H9 (cell line): ENCODE results near the gene JARID2. TPM values are rescaled to one million over a fixed set of nuclear protein-coding genes. Genes with fewer than 3 reads are reported as not detected.

Source experiments
- DNase-seq: peaks from one replicate; pipeline ENCODE4 v3.0.0-alpha.2; 2017
- H2AFZ ChIP-seq: one replicate; pipeline ENCODE4 v1.6.1; 2013; ENCODE audit warnings: mild to moderate bottlenecking, low read length, control low read depth, moderate library complexity
- H2AK5ac ChIP-seq: 2 replicates; pipeline ENCODE4 v1.6.1; 2013; ENCODE audit warnings: low read length, control low read depth, mixed read lengths; ENCODE audit not compliant: insufficient read length
- H2BK120ac ChIP-seq: one replicate; pipeline ENCODE4 v1.6.1; 2013; ENCODE audit warnings: low read depth, mild to moderate bottlenecking, low read length, control low read depth, inconsistent platforms; ENCODE audit not compliant: poor library complexity, severe bottlenecking
- H2BK12ac ChIP-seq: 2 replicates; pipeline ENCODE4 v1.6.1; 2013; ENCODE audit warnings: low read length, control low read depth, mixed read lengths, low read depth; ENCODE audit not compliant: insufficient read length
- H2BK15ac ChIP-seq: 2 replicates; pipeline ENCODE4 v1.6.1; 2013; ENCODE audit warnings: low read depth, low read length, control low read depth
- H2BK20ac ChIP-seq: one replicate; pipeline ENCODE4 v1.6.1; 2013; ENCODE audit warnings: low read depth, mild to moderate bottlenecking, low read length, control low read depth, inconsistent platforms; ENCODE audit not compliant: poor library complexity, severe bottlenecking
- H2BK5ac ChIP-seq: 2 replicates; pipeline ENCODE4 v1.6.1; 2013; ENCODE audit warnings: low read length, control low read depth, mixed read lengths; ENCODE audit not compliant: insufficient read length
- H3K14ac ChIP-seq: 2 replicates; pipeline ENCODE4 v1.6.1; 2013; ENCODE audit warnings: low read length, control low read depth; ENCODE audit not compliant: insufficient read depth
- H3K18ac ChIP-seq: 2 replicates; pipeline ENCODE4 v1.6.1; 2013; ENCODE audit warnings: low read depth, mild to moderate bottlenecking, mixed read lengths, low read length, control low read depth; ENCODE audit not compliant: insufficient read length
- H3K23ac ChIP-seq: 2 replicates; pipeline ENCODE4 v1.6.1; 2013; ENCODE audit warnings: low read length, control low read depth, mixed read lengths, low read depth; ENCODE audit not compliant: insufficient read length
- H3K23me2 ChIP-seq: 2 replicates; pipeline ENCODE4 v1.6.1; 2013; ENCODE audit warnings: low read depth, mild to moderate bottlenecking, mixed read lengths, low read length, control low read depth; ENCODE audit not compliant: insufficient read length, poor library complexity, severe bottlenecking
- H3K27ac ChIP-seq: 2 replicates; pipeline ENCODE4 v1.5.1; 2013; ENCODE audit warnings: low read length, control low read depth, mixed read lengths, low read depth; ENCODE audit not compliant: insufficient read length
- H3K27me3 ChIP-seq: 2 replicates; pipeline ENCODE4 v1.6.1; 2013; ENCODE audit warnings: low read length, control low read depth, inconsistent platforms; ENCODE audit not compliant: insufficient read depth
- H3K4ac ChIP-seq: 2 replicates; pipeline ENCODE4 v1.6.1; 2013; ENCODE audit warnings: low read depth, mild to moderate bottlenecking, control low read depth, inconsistent platforms, low read length, moderate library complexity
- H3K4me1 ChIP-seq: 2 replicates; pipeline ENCODE4 v1.6.1; 2013; ENCODE audit warnings: low read length, control low read depth, inconsistent platforms; ENCODE audit not compliant: insufficient read depth
- H3K4me2 ChIP-seq: 2 replicates; pipeline ENCODE4 v1.6.1; 2013; ENCODE audit warnings: low read length, control low read depth, mixed read lengths; ENCODE audit not compliant: insufficient read length, insufficient read depth
- H3K56ac ChIP-seq: 2 replicates; pipeline ENCODE4 v1.6.1; 2013; ENCODE audit warnings: low read depth, mild to moderate bottlenecking, mixed read lengths, low read length, control low read depth; ENCODE audit not compliant: insufficient read length
- H3K79me1 ChIP-seq: 2 replicates; pipeline ENCODE4 v1.6.1; 2013; ENCODE audit warnings: low read depth, mild to moderate bottlenecking, moderate library complexity, low read length, control low read depth, inconsistent platforms; ENCODE audit not compliant: insufficient read depth, poor library complexity, severe bottlenecking
- H3K79me2 ChIP-seq: 2 replicates; pipeline ENCODE4 v1.6.1; 2013; ENCODE audit warnings: low read length, control low read depth, inconsistent platforms; ENCODE audit not compliant: insufficient read depth
- H3K9ac ChIP-seq: 2 replicates; pipeline ENCODE4 v1.6.1; 2013; ENCODE audit warnings: low read length, control low read depth, mixed read lengths; ENCODE audit not compliant: insufficient read length; ENCODE audit errors: extremely low read depth
- H3K9me3 ChIP-seq: one replicate; pipeline ENCODE4 v1.6.1; 2013; ENCODE audit warnings: low read depth, low read length, inconsistent platforms; ENCODE audit not compliant: control insufficient read depth
- H3T11ph ChIP-seq: one replicate; pipeline ENCODE4 v1.6.1; 2013; ENCODE audit warnings: mild to moderate bottlenecking, low read length, control low read depth, inconsistent platforms
- H4K20me1 ChIP-seq: one replicate; pipeline ENCODE4 v1.6.1; 2013; ENCODE audit not compliant: control insufficient read depth, insufficient read length, insufficient read depth
- H4K5ac ChIP-seq: 2 replicates; pipeline ENCODE4 v1.6.1; 2013; ENCODE audit warnings: low read depth, mild to moderate bottlenecking, mixed read lengths, low read length, control low read depth; ENCODE audit not compliant: insufficient read length
- H4K8ac ChIP-seq: replicated peaks from 2 replicates; pipeline ENCODE4 v1.6.1; 2013; ENCODE audit warnings: low read length, control low read depth, mixed read lengths, low read depth; ENCODE audit not compliant: insufficient read length
- H4K91ac ChIP-seq: 2 replicates; pipeline ENCODE4 v1.6.1; 2013; ENCODE audit warnings: low read depth, mild to moderate bottlenecking, moderate library complexity, mixed read lengths, low read length, control low read depth; ENCODE audit not compliant: insufficient read length
- H3K27ac Mint-ChIP-seq, 3 experiments: 2 replicates in 2 of 3; 3 replicates in 1 of 3; pipeline ENCODE4 v1.8.0; 2020 to 2021; ENCODE audit warnings: mixed read lengths in 3 of 3, mild to moderate bottlenecking in 1 of 3, moderate library complexity in 1 of 3
- H3K27me3 Mint-ChIP-seq: 2 replicates; pipeline ENCODE4 v1.8.0; 2021; ENCODE audit warnings: low read depth, mild to moderate bottlenecking, moderate library complexity, mixed read lengths
- H3K36me3 Mint-ChIP-seq, 3 experiments: 2 replicates in 2 of 3; 3 replicates in 1 of 3; pipeline ENCODE4 v1.8.0; 2020 to 2021; ENCODE audit warnings: low read depth in 3 of 3, mixed read lengths in 3 of 3; ENCODE audit not compliant: insufficient read depth in 1 of 3
- H3K4me1 Mint-ChIP-seq, 2 experiments: 2 replicates each; pipeline ENCODE4 v1.8.0; 2020; ENCODE audit warnings: mixed read lengths in 2 of 2
- H3K4me3 Mint-ChIP-seq, 2 experiments: 2 replicates in 1 of 2; 3 replicates in 1 of 2; pipeline ENCODE4 v1.8.0; 2020 to 2021; ENCODE audit warnings: mild to moderate bottlenecking in 2 of 2, mixed read lengths in 2 of 2, moderate library complexity in 1 of 2
- H3K9me3 Mint-ChIP-seq, 2 experiments: 2 replicates in 1 of 2; 3 replicates in 1 of 2; pipeline ENCODE4 v1.8.0; 2020; ENCODE audit warnings: mild to moderate bottlenecking in 2 of 2, mixed read lengths in 2 of 2, moderate library complexity in 1 of 2
- whole genome bisulfite sequencing: extraction: QIAGEN DNeasy Blood & Tissue Kit; methylation state at CpG from one replicate; pipeline ENCODE4 v1.1.7; 2013; ENCODE audit warnings: missing lambda C conversion rate, low lambda C conversion rate, mixed read lengths; ENCODE audit not compliant: insufficient read length; ENCODE audit errors: extremely low coverage; 5-methylcytosine and 5-hydroxymethylcytosine counted together
- total RNA-seq: library from RNA; stranded (reverse); gene quantifications from 2 replicates; pipeline ENCODE4 v1.2.1, GENCODE V29; 2021
- TF ChIP-seq, protein P1 (sequence below): fragments of 200-600 bp; sonication (generic); conservative IDR thresholded peaks from 3 replicates; pipeline ENCODE4 v1.8.0; 2021; ENCODE audit warnings: antibody characterized with exemption, mild to moderate bottlenecking

The JARID2 gene
- total RNA-seq, 1 experiment from 2014 or later: 174 TPM

DNA sequence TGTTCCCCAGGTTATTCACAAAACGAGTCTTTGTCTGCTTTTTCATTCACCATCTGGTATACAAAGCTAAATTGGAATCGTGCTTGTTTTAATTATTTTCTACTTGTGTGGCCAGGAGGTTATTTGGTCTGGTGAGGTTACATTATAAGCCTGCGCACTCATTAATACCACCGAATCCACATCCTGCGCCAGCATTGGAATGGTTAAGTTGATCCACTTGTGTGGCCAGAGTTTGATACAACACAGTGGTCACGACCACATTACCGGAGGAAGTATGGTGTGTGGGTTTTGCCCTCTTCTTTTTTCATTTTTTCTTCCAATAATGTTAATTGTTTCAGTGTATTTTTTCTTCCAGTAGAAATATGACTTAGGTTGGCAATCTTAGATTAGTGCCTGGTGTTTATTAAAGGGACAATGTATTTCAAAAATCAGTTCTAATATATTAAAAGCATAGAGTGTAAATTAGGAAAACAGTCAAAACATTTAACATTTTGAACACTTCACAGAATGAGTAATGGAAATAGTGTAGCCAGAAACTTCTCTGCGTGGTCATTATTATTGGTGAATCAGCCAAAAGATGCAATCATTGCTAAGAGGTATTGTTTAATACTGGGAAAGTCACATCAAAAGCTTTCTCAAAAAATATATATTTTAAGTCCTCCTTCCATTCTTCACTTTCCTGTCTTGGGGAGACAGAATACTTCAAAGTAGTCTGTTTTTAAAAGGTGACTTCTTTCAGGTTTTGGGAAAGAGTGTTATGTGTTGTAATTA, 84.5 kb downstream of the JARID2 start:
- no peak overlapping the region for H2BK120ac ChIP-seq
- H2AFZ ChIP-seq: no peak overlapping the region
- H2BK12ac ChIP-seq: no peak overlapping the region
- no peak overlapping the region for H3K4me2 ChIP-seq
- TF ChIP-seq, protein P1, sequence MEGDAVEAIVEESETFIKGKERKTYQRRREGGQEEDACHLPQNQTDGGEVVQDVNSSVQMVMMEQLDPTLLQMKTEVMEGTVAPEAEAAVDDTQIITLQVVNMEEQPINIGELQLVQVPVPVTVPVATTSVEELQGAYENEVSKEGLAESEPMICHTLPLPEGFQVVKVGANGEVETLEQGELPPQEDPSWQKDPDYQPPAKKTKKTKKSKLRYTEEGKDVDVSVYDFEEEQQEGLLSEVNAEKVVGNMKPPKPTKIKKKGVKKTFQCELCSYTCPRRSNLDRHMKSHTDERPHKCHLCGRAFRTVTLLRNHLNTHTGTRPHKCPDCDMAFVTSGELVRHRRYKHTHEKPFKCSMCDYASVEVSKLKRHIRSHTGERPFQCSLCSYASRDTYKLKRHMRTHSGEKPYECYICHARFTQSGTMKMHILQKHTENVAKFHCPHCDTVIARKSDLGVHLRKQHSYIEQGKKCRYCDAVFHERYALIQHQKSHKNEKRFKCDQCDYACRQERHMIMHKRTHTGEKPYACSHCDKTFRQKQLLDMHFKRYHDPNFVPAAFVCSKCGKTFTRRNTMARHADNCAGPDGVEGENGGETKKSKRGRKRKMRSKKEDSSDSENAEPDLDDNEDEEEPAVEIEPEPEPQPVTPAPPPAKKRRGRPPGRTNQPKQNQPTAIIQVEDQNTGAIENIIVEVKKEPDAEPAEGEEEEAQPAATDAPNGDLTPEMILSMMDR: no peak
- Mint-ChIP-seq H3K4me1 (peaks cover 76 to 79% of the 10 kb centered on the region in 2 experiments), H3K27me3 (no peaks in the 10 kb centered on the region; the same call in 1 of the 2 replicates), H3K36me3 (peaks cover 0 to 3% (median under 1%) of the 10 kb centered on the region in 3 experiments; a peak in 4 of 7 replicates), H3K27ac (peak overlapping the region in 2 of 3 experiments; percentile 3 to 41; a peak in 4 of 7 replicates), H3K9me3 (no peaks in the 10 kb centered on the region), H3K4me3 (no peak overlapping the region)
- no peak overlapping the region for H2AK5ac ChIP-seq
- no CpG with 5 or more reads among the region's 8 CpGs for WGBS
- peaks cover 91% of the 10 kb centered on the region for H3K79me2 ChIP-seq
- no peak overlapping the region for H3K14ac ChIP-seq
- H3K79me1 ChIP-seq: no peaks in the 10 kb centered on the region
- no peak overlapping the region for H3K18ac ChIP-seq
- H3K27me3 ChIP-seq: no peaks in the 10 kb centered on the region
- H3K9me3 ChIP-seq: no peaks in the 10 kb centered on the region
- no peak overlapping the region for H3T11ph ChIP-seq
- H3K4me1 ChIP-seq: peaks cover 25% of the 10 kb centered on the region
- no peak overlapping the region for H4K8ac ChIP-seq
- H3K9ac ChIP-seq: no peak overlapping the region
- no peak overlapping the region for H2BK20ac ChIP-seq
- H3K23ac ChIP-seq: no peak overlapping the region
- H3K4ac ChIP-seq: no peak overlapping the region
- no peak for DNase-seq
- H3K56ac ChIP-seq: no peak overlapping the region
- no peak overlapping the region for H2BK15ac ChIP-seq
- H4K20me1 ChIP-seq: no peaks in the 10 kb centered on the region
- no peak overlapping the region for H4K91ac ChIP-seq
- H3K27ac ChIP-seq: no peak overlapping the region
- H3K23me2 ChIP-seq: no peaks in the 10 kb centered on the region
- H2BK5ac ChIP-seq: no peak overlapping the region
- no peak overlapping the region for H4K5ac ChIP-seq
